HS-5 (cell line): ENCODE results near the gene GAS6.

ENCODE experiments used
- DNase-seq: peaks from one replicate; pipeline ENCODE4 v3.0.0-alpha.2; 2012; ENCODE audit warnings: low read depth

Gene GAS6

DNA sequence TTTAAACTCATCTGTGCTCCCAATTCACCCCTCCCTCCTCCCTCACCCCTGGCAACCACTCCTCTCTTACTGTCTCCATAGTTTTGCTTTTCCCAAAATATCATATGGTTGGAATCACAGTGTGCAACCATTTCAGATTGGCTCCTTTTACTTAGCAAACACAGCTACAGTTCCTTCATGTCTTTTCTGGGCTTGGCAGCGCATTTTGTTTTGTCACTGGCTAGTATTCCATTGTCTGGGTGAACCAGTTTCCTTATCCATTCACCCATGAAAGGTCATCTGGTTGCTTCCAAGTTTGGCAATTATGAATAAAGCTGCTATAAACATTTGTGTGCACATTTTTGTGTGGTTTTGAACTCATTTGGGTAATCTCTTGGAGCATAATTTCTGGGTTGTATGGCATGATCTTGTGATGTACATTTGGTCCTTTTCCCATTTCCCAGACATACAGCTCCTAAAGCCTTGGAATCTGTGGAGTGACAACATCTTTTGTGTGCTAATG is 23.9 kb upstream of the GAS6 start:
- DNase-seq, result no peak

DNA sequence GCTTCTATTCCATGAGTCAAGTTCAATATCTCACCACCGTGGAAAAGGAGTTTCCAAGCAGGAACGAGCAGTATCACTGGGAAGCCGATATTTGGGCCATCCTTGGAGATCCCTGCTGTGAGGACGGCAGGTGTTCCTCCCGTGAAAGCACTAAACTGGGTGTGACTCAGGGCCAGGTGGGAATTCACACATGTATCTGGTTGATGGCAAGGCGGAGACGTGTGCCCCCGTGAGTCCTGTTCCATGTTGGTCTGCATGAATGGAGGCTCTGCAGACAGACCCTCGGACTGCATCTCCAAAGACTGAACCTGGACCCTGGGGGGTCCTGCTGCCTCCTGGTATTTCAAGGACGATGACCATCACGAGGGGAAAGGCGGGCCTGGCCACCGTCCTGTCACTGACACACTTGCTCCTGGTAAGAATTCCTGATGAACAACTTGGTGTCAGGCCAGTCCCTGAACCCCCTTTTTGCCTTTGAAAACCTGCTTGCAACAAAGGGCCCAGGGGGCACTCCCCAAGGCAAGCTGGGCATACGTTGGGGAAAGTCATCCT is 22.8 kb upstream of the GAS6 start:
- DNase-seq, result no peak

DNA sequence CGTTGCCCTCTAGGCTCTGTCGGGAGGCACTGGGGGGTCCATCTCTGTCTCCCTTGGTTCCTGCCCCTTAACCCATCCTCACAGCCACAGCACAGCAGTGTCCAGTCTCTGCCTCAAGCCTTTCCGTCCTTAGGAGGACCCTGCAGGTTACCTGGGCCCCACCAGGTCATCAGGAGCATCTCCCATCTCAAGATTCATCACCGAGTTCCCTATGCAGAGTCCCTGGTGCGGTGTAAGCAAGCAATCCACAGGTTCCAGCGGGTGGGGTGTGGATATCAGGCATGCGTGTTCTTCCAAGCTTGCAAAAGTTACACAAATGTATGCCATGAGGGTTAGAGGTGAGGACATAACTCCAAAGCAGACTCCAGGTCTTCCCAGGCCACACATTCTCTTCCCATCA is 20.9 kb upstream of the GAS6 start:
- no peak for DNase-seq

DNA sequence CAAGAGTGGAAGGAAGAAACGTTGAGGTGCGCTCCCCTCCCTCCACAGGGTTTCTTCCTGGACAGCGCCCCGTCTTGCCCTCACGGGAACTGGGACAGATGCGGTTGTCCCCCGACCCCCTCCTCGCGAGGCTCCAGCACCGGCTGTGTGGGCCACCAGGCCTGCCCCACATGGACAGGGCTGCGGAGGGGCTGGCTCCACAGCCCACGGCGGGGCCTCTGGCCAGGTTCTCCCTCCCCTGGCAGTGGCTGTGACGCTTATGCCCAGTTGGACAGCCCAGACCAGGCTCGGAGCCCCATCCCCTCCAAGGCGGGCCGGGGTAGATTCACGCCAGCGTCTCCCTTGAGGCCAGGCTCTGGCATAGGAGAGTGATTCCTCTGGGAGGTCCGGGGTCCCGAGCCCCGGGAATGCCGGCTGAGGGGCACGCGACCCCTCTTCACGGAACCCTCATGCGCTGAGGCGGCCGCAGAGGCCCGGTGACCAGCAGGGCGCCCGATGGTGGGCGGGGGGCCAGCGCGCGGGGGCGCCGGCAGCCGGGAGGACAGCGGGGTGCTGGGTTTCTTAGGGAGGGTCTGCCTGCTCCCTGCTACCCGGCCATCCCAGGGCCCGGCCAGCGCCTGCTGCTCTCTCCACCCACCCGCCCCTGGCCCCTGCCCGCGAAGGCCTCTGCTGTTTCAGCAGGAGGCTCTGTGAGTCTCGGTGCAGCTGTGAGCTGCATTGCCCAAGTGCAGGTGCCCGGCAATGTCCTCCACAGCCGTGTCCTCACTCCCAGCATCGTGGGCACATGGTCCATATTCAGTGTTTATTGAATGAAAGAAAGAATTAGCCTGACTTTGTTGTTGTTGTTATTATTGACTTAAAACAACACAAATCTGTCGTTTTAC is 20.3 kb upstream of the GAS6 start:
- DNase-seq, result no peak

DNA sequence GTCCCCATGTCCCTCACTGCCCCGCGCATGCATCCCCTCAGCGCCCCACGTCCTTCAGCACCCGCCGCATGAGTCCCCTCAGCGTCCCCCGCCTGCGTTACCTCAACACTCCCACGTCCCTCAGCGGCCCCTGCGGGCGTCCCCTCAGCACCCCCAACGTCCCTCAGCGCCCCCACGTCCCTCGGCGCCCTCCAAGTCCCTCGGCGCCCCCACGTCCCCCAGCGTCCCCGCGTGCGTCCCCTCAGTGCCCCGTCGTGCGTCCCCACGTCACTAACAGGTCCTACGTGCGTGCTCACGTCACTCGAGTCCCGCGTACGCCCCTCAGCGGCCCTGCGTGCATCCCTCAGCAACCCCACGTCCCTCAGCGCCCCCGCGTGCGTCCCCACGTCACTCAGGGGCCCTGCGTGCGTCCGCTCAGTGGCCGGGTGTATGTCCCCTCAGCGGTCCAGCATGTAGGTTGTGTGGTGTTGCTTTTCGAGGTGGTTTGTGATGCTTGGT is 19.5 kb upstream of the GAS6 start:
- DNase-seq, result no peak

DNA sequence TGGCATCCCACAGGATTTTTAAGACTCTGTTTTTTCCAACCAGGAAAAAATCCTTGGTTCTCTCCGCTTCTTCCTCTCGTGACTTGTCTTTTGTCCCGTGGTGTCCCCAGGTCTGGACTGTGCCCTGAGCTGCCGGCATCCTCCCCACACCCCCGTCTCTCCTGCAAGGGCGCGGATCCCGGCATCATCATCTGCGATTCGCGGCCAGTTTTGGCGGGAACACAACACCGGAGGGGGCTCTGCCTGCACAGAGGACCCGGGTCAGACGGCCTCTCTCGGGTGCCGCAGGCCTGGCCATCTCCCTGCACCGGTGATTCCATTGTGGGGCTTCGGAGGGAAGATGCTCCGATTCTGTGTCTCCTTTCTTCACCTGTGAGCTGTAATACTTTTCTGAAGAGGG is 18.8 kb upstream of the GAS6 start:
- no peak for DNase-seq

DNA sequence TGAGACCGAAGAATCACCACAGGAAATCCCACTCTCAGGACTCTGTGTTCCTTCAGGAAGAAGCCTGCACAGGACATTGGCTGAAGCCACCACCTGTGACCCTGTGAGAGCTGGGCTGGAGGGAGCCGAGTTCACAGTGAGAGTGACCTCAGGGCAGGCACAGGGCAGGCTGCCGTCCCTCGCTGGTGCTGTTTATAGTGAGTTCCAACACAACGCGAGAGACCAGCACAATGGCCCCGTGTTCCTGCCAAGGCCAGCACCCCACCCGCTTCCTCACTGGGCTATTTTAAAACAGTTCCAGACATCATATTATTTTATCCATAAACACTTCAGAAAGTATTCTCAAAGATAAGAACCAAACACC is 18.4 kb upstream of the GAS6 start:
- DNase-seq, result no peak

DNA sequence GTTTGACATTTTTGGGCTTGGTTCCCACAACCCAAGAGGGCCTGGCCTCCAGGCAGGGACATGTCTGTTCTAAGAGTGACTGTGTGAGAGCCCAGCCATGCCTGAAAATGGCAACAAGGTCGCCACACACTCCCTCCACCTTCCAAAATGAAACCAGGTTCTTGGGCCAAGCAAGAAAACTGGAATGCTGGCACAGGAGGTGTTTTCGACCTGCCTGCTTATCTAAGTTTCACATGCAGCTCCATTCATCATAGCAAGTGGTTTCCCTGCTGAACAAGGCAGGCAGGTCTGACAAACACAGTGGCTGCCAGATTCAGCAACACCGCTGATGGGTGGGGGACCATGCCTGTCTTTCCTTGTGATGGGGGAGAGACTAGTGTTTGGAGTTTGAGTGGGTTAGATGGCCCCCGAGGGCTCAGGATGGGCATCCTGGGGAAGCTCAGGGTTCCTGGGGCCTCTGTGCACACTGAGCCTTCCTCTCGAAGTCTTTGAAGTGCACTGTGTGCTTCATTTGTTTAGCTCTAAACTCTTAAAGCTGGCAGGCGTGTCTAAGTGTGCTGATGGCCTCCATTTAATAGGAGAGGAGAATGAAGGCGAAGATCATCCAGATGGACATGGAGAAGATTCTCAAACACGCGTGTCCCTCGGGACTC is 17.9 kb upstream of the GAS6 start:
- no peak for DNase-seq

DNA sequence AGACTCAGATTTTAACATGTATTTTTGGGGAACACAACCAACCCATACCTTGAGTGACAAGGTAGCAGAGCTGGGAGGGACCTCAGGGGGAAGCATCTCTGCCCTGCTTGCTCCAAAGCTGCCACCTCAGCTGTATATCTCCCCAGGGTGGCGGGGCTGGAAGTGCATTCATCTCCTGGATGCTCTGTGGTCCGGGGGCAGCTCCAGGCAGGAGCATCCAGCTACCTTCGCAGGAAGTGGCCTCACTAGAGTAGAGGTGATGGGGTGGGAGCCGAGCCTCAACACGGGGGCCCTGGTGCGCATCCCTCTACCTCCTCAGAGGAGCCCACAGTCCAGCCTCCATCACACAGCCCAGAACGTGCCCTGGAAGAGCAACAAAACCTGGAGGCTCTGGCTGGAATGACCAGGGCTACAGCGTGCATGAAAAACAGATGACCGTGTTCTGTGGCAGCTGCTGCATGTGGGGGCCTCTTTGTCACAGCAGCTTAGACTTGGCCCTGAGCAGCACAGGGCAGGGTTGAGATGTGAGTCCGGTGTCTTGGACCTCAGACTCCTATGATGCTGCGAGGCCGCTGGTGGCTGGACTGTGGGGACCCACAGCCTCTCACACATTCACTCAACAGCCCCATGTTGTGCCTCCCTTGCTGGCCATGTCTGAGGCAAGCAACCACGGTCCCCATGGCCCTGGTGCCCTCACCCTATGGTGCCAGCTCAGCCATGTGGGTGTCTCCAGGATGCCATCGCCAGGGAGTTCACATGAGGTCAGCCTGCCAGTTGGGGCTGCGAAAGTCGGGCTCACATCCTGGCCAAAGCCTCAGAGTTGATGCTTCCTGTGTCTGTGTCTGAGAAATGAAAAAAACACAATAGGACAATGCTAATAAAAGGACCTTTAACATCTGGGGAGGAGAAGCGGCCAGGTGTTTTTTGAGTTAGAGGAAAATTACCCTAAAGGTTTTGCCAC is 17.1 kb upstream of the GAS6 start:
- DNase-seq, result no peak

DNA sequence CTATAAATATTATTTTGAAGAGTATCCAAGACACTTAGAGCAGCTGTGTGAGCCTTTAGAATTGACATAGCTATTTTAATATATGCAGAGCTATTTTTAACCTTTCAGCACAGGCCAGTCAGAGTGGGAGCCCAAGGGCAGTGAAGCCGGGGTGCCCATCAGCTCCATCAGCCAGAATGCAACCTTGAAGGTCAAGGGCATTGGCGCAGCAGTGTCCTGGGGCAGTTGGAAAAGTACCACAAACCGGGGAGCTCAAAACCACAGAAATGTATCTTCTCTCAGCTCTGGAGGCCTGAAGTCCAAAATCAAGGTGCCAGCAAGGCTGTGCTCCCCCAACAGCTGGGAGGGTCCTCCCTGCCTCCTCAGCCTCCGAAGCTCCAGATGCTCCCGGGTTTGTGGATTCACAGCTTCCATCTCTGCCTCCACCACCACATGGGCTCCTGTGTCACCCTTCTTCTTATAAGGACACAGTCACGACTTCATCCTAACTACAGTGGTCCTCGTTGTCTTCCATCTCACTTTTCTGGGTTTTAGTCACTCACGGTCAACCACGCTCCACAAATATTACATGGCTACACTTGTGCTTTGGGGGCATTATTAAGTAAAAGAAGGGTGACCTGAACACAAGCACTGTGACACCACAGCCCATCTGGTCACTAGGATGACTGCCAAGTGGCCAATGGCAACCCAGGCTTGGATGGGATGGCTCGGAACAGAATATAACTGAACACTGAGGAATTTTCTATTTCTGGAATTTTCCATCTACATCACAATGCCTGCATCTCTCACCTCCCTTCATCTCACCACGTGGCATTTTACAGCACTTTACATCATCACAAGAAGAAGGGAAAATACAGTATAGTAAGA is 15.9 kb upstream of the GAS6 start:
- DNase-seq, result no peak

DNA sequence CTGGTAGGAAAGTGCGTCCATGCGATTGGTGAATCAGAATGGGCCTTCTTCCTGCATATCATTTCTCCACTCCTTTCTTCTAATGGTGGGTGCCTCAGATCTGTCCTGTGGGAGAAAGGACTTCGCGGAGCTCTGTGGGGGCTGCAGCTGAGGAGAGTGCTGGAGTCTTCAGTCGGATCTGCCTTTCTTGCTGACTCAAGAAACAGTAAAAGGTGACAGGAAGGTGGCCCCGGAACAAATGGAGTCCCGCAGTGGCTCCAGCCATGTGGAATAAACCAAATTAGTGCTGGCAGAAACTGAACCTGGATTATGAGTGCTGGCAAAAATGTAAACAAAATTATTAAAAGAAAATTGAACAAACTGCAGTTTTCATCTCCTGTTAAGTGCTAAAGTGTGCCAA is 15.1 kb upstream of the GAS6 start:
- no peak for DNase-seq

DNA sequence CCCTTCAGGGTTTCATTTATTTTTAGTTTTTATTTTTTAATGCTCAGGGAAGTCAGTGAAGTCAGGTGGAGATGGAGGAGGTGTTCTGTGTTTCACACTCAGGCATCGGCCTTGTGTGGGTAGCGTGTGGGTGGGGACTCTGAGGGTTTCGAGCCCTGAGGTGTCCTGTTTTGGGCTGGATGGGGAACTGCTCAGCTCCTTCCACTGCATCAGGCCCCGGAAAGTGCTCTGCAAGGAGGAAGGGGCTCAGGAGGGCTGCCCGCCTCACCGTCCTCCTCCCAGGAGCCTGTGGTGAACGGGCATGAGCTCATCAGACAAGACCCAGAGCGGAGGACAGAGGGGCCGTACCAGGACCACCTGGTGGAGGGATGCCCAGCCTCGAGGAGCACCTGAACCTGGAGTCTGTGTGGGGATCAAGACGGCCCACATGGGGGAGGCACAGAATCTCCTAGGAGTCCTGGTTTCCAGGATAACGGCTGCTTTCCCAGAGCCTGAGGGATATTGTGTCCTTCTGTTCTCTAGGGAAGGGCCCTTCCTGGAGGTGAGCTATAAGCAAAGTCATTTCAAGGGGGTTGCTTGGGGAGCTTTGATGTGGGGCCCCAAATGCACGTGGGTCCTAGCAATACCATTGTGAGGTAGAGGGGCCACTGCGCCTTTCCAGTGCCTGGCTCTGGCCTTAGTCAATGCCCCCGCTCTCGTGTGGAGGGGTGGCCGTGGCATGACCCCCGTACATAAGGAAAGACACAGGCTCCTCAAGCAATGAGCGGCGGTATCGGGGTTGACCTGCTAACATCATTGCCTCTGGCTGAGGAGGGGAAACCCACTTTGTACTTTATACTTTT is 13.5 kb upstream of the GAS6 start:
- DNase-seq, result no peak

DNA sequence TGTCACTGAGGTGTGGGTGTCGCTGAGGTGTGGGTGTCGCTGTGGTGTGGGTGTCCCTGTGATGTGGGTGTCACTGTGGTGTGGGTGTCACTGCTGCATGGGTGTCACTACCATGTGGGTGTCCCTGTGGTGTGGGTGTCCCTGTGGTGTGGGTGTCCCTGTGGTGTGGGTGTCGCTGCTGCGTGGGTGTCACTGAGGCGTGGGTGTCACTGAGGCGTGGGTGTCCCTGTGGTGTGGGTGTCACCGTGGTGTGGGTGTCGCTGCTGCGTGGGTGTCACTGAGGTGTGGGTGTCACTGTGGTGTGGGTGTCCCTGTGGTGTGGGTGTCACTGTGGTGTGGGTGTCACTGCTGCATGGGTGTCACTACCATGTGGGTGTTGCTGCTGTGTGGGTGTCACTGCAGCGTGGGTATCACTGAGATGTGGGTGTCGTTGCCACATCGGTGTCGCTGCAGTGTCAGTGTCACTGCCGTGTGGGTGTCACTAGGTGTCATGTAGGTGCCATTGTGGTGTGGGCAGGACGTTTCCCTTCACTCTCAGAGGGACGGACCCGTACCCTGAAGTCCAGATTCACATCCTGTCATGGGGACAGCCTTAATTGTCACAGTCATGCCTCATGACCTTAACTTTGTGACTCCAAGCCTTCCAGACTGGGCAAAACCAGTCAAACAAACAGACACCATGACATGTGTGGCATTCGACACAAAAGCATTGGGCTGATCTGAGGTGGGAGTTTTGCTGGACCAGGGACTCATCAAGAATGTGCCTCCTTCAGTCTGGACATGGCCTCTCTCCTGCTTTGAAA is 12.7 kb upstream of the GAS6 start:
- DNase-seq, result no peak

DNA sequence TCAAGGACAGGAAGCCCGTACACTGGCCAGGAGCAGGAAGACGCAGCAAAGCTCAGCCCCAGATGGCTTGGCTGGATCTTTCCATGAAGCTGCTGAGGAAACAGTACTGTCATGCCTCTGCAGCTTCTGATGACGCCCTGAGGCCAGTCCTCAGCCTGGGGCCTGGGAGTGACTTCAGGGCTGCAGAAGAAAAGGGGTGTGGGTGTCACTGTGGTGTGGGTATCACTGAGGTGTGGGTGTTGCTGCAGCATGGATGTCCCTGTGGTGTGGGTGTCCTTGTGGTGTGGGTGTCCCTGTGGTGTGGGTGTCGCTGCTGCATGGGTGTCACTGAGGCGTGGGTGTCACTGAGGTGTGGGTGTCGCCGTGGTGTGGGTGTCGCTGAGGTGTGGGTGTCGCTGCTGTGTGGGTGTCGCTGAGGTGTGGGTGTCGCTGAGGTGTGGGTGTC is 12.0 kb upstream of the GAS6 start:
- no peak for DNase-seq

DNA sequence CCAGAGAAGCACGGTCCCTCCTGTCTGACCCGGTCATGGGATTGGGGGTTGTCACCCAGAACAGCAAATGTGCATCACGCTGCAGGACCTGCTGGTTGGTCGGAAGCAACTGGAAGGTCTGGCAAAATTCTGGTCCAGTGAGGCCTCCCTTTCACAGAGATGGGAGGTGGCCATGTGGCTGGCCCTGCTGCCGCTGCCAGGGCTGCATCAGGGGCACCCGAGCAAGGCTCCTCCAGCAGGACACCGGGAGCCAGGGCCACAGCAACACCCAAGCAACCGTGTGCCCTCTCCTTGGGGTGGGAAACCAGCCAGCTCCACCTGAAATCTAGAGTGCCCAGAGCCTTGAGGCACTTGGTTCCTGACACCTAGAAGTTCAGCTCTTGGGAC is 11.5 kb upstream of the GAS6 start:
- DNase-seq, result no peak

DNA sequence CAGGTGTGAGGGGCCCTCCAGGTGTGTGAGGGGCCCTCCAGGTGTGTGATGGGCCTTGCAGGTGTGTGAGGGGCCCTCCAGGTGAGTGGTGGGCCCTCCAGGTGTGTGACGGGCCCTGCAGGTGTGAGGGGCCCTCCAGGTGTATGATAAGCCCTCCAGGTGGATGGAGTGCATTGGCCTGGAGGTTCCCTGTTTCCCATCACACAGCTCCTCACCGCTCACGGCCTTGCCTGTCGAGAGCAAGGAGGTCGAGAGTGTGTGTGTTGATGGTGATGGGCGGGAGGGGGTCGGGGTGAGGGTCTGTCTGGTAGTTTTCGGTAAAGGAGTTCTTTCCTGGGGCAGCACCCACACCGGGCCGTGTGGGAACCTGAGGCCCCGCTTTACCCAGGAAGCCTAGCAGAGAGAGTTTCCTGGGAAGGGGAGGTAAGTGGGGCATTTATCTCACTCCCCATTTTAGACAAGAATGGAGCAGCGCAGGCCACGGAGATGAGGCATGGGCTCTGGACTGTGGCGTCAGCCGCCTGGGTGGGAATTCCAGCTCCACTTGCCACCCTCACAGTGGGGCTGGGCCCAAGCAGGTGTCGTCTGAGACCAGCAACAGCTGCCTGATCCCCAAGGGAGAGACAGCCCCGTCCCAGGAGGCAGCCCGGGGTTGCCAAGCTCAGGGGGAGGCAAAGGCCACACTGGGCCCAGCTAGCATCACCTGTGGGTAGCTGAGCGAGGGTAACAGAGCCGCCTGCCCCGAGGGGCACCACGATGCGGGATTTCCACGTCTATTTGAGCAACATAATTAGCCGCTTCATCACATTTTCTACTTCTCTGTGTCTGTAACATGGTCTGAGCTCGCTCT is 10.9 kb upstream of the GAS6 start:
- no peak for DNase-seq

DNA sequence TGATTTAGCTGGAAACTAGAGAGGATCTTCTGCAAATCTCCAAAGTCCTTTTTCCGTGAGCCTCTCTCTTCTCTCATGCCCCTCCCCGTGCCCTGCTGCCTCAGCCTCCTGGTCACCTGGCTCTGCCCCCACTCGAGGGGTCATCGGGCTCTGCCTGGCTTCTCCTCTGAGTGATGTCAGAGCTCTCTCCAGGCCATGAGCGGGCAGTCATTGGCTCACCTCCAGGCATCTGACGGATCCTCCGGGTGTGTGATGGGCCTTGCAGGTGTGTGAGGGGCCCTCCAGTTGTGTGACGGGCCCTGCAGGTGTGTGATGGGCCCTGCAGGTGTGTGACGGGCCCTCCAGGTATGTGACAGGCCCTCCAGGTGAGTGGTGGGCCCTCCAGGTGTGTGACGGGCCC is 10.3 kb upstream of the GAS6 start:
- no peak for DNase-seq

DNA sequence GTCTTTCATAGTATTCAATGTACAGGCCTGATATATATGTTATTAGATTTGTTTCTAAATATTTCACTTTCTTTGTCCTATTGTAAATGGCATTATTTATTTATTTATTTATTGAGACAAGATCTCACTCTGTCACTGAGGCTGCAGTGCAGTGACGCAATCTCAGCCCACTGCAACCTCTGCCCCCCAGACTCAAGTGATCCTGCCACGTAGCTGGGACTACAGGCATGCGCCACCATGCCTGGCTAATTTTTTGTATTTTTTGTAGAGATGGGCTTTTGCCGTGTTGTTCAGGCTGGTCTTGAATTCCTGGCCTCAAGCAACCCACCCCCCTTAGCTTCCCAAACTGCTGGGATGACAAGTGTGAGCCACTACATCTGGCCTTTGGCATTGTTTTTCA is 5.4 kb upstream of the GAS6 start:
- no peak for DNase-seq
